ENCODE results near the gene TAF7L. TPM values are rescaled to one million over a fixed set of nuclear protein-coding genes. Genes with fewer than 3 reads are reported as not detected.

Gene TAF7L
- total RNA-seq, 1 experiment from 2014 or later = 0.18 TPM

DNA sequence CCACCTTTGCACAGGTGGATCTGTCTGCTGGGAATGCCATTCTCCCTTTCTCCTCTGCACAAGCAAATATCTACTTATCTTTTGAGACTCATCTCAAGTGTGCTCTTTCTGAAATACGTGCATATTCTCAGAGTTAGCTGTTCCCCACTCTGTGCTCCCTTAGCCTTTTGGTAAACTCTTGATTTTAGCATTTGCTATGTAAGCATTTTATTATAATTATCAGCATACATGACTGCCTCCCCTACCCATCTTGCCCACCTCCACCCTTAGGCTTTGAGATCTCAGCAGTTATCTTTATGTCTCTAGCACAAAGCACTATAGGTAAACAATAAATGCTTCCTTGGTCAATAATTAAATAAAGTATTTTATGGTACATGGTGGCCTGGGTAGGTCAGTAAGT is 60.1 kb downstream of the TAF7L start:
- Histone ChIP-seq H3K4me3 (ENCODE audit: low read depth in 2 of 2, low read length in 2 of 2) (no peak overlapping the region), H3K9me3 (ENCODE audit: control insufficient read depth, insufficient read depth, low read depth, low read length) (no peaks in the 10 kb centered on the region), H3K27ac (ENCODE audit: low read length) (no peak overlapping the region), H3K27me3 (ENCODE audit: control insufficient read depth, insufficient read depth, low read length) (peaks cover 2% of the 10 kb centered on the region), H3K4me1 (ENCODE audit: control insufficient read depth, insufficient read depth, low read length) (no peaks in the 10 kb centered on the region), H3K36me3 (ENCODE audit: control insufficient read depth, insufficient read depth, low read length) (no peaks in the 10 kb centered on the region)
- ChIA-PET POLR2A (no interaction called here), CTCF (no interaction called here)
- DNase-seq (ENCODE audit: low read depth, low spot score) = no peak
- in situ Hi-C loops (cut with HindIII; ENCODE audit: low pct_unique_long_range_greater_than_20kb, low sequenced_read_pairs) = no loop called here
- no TSS peak for BruUV-seq (replicated peaks)
- intact Hi-C loops (cut with micrococcal nuclease; ENCODE audit: unreplicated experiment) = no loop called here
- TF ChIP-seq SIN3A (IDR thresholded peaks at IDR 0.05; ENCODE audit: borderline replicate concordance, insufficient read depth, low read depth, low read length) = no peak
- TF ChIP-seq POLR2AphosphoS5 (IDR thresholded peaks at IDR 0.05; ENCODE audit: low read depth, low read length) = no peak
- no peak for TF ChIP-seq TCF7L2 (IDR thresholded peaks at IDR 0.05; ENCODE audit: low read depth, low read length)
- no peak for TF ChIP-seq CTCF (IDR thresholded peaks at IDR 0.05)
- TF ChIP-seq, protein P1, sequence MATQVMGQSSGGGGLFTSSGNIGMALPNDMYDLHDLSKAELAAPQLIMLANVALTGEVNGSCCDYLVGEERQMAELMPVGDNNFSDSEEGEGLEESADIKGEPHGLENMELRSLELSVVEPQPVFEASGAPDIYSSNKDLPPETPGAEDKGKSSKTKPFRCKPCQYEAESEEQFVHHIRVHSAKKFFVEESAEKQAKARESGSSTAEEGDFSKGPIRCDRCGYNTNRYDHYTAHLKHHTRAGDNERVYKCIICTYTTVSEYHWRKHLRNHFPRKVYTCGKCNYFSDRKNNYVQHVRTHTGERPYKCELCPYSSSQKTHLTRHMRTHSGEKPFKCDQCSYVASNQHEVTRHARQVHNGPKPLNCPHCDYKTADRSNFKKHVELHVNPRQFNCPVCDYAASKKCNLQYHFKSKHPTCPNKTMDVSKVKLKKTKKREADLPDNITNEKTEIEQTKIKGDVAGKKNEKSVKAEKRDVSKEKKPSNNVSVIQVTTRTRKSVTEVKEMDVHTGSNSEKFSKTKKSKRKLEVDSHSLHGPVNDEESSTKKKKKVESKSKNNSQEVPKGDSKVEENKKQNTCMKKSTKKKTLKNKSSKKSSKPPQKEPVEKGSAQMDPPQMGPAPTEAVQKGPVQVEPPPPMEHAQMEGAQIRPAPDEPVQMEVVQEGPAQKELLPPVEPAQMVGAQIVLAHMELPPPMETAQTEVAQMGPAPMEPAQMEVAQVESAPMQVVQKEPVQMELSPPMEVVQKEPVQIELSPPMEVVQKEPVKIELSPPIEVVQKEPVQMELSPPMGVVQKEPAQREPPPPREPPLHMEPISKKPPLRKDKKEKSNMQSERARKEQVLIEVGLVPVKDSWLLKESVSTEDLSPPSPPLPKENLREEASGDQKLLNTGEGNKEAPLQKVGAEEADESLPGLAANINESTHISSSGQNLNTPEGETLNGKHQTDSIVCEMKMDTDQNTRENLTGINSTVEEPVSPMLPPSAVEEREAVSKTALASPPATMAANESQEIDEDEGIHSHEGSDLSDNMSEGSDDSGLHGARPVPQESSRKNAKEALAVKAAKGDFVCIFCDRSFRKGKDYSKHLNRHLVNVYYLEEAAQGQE (IDR thresholded peaks at IDR 0.05; ENCODE audit: insufficient read depth in 1 of 2, low read depth in 2 of 2, low read length in 1 of 2) = no peak
- no peak for ATAC-seq

DNA sequence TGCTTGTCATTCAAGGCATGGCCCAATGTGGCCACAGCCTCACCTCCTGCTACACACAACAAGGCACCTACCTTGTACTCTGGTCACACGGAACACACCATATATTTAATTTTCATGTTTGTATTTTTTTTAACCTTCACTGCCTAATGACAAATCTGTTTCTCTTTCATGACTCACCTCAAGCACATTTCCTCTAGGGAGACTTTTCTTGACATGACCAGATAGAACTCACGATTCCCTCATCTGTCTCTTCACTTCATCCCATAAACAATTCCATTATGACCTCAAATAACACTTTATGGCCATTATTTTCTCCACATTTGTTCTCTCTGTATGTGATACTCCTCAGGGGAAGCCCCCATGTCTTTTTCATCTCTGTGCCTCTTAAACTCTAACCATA is 60.5 kb downstream of the TAF7L start:
- in situ Hi-C loops (cut with HindIII; ENCODE audit: low pct_unique_long_range_greater_than_20kb, low sequenced_read_pairs) (no loop called here), intact Hi-C loops (cut with micrococcal nuclease; ENCODE audit: unreplicated experiment) (no loop called here)
- CTCF ChIA-PET = no interaction called here
- TF ChIP-seq POLR2AphosphoS5 (IDR thresholded peaks at IDR 0.05; ENCODE audit: low read depth, low read length) (no peak), TCF7L2 (IDR thresholded peaks at IDR 0.05; ENCODE audit: low read depth, low read length) (no peak), SIN3A (IDR thresholded peaks at IDR 0.05; ENCODE audit: borderline replicate concordance, insufficient read depth, low read depth, low read length) (no peak), CTCF (IDR thresholded peaks at IDR 0.05) (no peak)
- TF ChIP-seq, protein P1 (IDR thresholded peaks at IDR 0.05; ENCODE audit: insufficient read depth in 1 of 2, low read depth in 2 of 2, low read length in 1 of 2) = no peak
- DNase-seq (ENCODE audit: low read depth, low spot score) (no peak), ATAC-seq (no peak)
- H3K36me3 ChIP-seq (ENCODE audit: control insufficient read depth, insufficient read depth, low read length) = no peaks in the 10 kb centered on the region
- no peaks in the 10 kb centered on the region for H3K9me3 ChIP-seq (ENCODE audit: control insufficient read depth, insufficient read depth, low read depth, low read length)
- BruUV-seq (replicated peaks) = no TSS peak
- no peak overlapping the region for H3K27ac ChIP-seq (ENCODE audit: low read length)
- no peaks in the 10 kb centered on the region for H3K4me1 ChIP-seq (ENCODE audit: control insufficient read depth, insufficient read depth, low read length)
- POLR2A ChIA-PET = no interaction called here
- peaks cover 2% of the 10 kb centered on the region for H3K27me3 ChIP-seq (ENCODE audit: control insufficient read depth, insufficient read depth, low read length)
- no peak overlapping the region for H3K4me3 ChIP-seq (ENCODE audit: low read depth in 2 of 2, low read length in 2 of 2)

Measured in Panc1 (cell line).